Smooth muscle cell (in vitro differentiated cells): ENCODE measurements around the gene SLC44A4. TPM values are rescaled to one million over a fixed set of nuclear protein-coding genes. Genes with fewer than 3 reads are reported as not detected.
"Not testable (repeated sequence)": the region's sequence is repeated elsewhere in the genome, so short reads cannot be mapped to it uniquely, and the experiment has no call there.

Source experiments
- DNase-seq: peaks from one replicate; lab custom pipeline; 2025; ENCODE audit not compliant: unreplicated experiment; lab: John Stamatoyannopoulos, UW
- H2AFZ ChIP-seq: fragments of 200-600 bp; sonication (generic); 2 replicates; pipeline ENCODE4 v1.6.0; 2016; ENCODE audit warnings: antibody characterized with exemption, low read depth, mild to moderate bottlenecking
- H3F3A ChIP-seq: fragments of 200-600 bp; sonication (generic); 2 replicates; pipeline ENCODE4 v1.6.0; 2017; ENCODE audit warnings: antibody characterized with exemption, low read depth
- H3K27ac ChIP-seq: fragments of 200-600 bp; sonication (generic); 2 replicates; pipeline ENCODE4 v1.5.1; 2016; ENCODE audit warnings: low read depth, mild to moderate bottlenecking
- H3K27me3 ChIP-seq: fragments of 200-600 bp; sonication (generic); 2 replicates; pipeline ENCODE4 v1.6.1; 2016; ENCODE audit warnings: low read depth, mild to moderate bottlenecking
- H3K36me3 ChIP-seq: fragments of 200-600 bp; sonication (generic); 2 replicates; pipeline ENCODE4 v1.5.1; 2016; ENCODE audit warnings: low read depth
- H3K4me1 ChIP-seq: fragments of 200-600 bp; sonication (generic); 2 replicates; pipeline ENCODE4 v1.5.1; 2016; ENCODE audit warnings: low read depth
- H3K4me2 ChIP-seq: fragments of 200-600 bp; sonication (generic); 2 replicates; pipeline ENCODE4 v1.6.0; 2016; ENCODE audit warnings: mild to moderate bottlenecking
- H3K4me3 ChIP-seq: fragments of 200-600 bp; sonication (generic); 2 replicates; pipeline ENCODE4 v1.5.1; 2016; ENCODE audit warnings: mild to moderate bottlenecking
- H3K79me2 ChIP-seq: fragments of 200-600 bp; sonication (generic); 2 replicates; pipeline ENCODE4 v1.6.0; 2016; ENCODE audit warnings: low read depth, mild to moderate bottlenecking
- H3K9ac ChIP-seq: fragments of 200-600 bp; sonication (generic); 2 replicates; pipeline ENCODE4 v1.6.0; 2016; ENCODE audit warnings: low read depth
- H3K9me3 ChIP-seq: fragments of 200-600 bp; sonication (generic); replicated peaks from 2 replicates; pipeline ENCODE4 v1.5.1; 2016; ENCODE audit warnings: low read depth
- H4K20me1 ChIP-seq: fragments of 200-600 bp; sonication (generic); 2 replicates; pipeline ENCODE4 v1.6.0; 2016; ENCODE audit warnings: low read depth
- WGBS: methylation state at CpG from one replicate; pipeline ENCODE4 v1.1.7; 2016; ENCODE audit warnings: low lambda C conversion rate; 5-methylcytosine and 5-hydroxymethylcytosine counted together
- polyA plus RNA-seq: library from polyadenylated mRNA; unstranded; fragments of >200 nt; fragmentation: Nextera tagmentation; extraction: Ambion mirVana; gene quantifications from 2 replicates; pipeline ENCODE4 v1.2.1, GENCODE V29; 2016
- total RNA-seq: library from RNA; depleted of rRNA; stranded (reverse); fragments of >200 nt; gene quantifications from 2 replicates; pipeline ENCODE4 v1.2.3, GENCODE V29; 2014
- TF ChIP-seq, protein P1 (sequence below): fragments of 200-600 bp; sonication (generic); IDR thresholded peaks from 2 replicates; pipeline ENCODE4 v1.5.1; 2017; ENCODE audit warnings: borderline replicate concordance, mild to moderate bottlenecking, antibody characterized with exemption; ENCODE audit not compliant: insufficient read depth, poor library complexity, severe bottlenecking

SLC44A4 gene
- total and polyA plus RNA-seq, 2 experiments from 2014 or later, result 0.30 to 0.85 TPM

DNA sequence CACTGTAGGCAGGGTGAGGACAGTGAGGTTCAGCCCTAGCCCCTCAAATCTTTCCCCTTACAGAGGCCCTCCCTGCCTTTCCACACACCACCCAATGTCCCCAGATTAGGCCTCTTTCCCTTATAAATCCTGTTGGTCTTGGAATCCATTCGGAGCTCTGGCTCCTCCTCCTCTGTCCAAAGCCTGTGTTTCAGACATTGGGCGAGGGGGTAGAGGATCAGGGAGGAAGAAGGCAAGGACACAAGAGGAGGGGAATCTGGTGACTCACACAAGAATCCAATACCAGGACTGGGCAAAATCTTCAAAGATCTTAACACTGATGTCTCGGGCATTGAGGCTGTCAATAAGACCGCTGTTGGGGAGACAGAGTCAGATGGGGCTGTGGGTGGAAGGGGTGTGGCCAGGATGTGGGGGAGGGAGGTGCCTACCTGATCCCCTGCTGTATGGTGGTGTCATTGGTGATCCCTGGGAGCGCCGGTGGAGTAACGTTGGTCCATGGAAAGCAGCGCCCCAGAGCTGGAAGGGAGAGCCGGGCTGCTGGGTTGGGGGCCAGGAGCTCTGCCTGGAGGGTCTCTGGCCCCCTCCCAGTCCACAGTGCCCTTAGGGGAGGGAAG is 7.6 kb downstream of the SLC44A4 start:
- H3K4me1 ChIP-seq, result peaks cover 6% of the 10 kb centered on the region
- H4K20me1 ChIP-seq, result no peaks in the 10 kb centered on the region
- TF ChIP-seq, protein P1, sequence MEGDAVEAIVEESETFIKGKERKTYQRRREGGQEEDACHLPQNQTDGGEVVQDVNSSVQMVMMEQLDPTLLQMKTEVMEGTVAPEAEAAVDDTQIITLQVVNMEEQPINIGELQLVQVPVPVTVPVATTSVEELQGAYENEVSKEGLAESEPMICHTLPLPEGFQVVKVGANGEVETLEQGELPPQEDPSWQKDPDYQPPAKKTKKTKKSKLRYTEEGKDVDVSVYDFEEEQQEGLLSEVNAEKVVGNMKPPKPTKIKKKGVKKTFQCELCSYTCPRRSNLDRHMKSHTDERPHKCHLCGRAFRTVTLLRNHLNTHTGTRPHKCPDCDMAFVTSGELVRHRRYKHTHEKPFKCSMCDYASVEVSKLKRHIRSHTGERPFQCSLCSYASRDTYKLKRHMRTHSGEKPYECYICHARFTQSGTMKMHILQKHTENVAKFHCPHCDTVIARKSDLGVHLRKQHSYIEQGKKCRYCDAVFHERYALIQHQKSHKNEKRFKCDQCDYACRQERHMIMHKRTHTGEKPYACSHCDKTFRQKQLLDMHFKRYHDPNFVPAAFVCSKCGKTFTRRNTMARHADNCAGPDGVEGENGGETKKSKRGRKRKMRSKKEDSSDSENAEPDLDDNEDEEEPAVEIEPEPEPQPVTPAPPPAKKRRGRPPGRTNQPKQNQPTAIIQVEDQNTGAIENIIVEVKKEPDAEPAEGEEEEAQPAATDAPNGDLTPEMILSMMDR, result no peak
- no peaks in the 10 kb centered on the region for H3K36me3 ChIP-seq
- H3K79me2 ChIP-seq, result no peaks in the 10 kb centered on the region
- no peaks in the 10 kb centered on the region for H3K9me3 ChIP-seq
- no peaks in the 10 kb centered on the region for H3K27me3 ChIP-seq
- DNase-seq, result no peak
- H2AFZ ChIP-seq, result peak overlapping the region; percentile 87
- H3F3A ChIP-seq, result no peaks in the 10 kb centered on the region
- WGBS, result 48% methylated on average over 9 of the region's 9 CpGs
- peak overlapping the region; percentile 26 for H3K4me2 ChIP-seq
- H3K27ac ChIP-seq, result no peak overlapping the region
- no peak overlapping the region for H3K9ac ChIP-seq
- no peak overlapping the region for H3K4me3 ChIP-seq

DNA sequence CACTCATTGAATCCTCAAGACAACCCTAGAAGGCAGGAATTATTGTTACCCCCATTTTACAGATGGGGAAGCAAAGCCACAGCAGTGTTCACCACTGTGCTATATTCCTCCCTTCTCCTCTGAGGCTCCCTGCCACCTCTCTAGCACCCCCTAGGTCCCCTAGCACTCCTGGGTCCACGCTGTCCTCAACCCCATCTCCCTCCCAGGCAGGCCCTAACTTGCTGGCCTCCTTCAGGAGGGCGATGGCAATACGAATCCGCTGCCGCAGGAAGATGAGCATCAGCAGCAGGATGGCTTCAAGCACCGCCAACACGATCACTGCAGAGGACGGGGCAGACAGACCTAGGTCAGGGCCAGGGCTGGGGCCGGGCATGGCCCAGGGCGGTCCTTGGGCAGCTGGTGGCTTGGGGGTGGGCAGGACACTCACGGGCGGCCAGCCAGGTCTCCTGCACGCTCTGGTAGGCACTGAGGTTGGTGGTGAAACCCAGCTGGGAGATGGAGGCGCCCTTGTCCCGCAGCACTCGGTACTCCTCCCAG is 8.3 kb downstream of the SLC44A4 start:
- peak overlapping the region; percentile 26 for H3K4me2 ChIP-seq
- no peaks in the 10 kb centered on the region for H3F3A ChIP-seq
- no peaks in the 10 kb centered on the region for H3K36me3 ChIP-seq
- no peaks in the 10 kb centered on the region for H3K27me3 ChIP-seq
- H4K20me1 ChIP-seq, result no peaks in the 10 kb centered on the region
- DNase-seq, result no peak
- TF ChIP-seq, protein P1, result no peak
- 77% methylated on average over 16 of the region's 16 CpGs for WGBS
- no peak overlapping the region for H3K9ac ChIP-seq
- H3K4me3 ChIP-seq, result no peak overlapping the region
- no peaks in the 10 kb centered on the region for H3K9me3 ChIP-seq
- H2AFZ ChIP-seq, result peak overlapping the region; percentile 87
- H3K27ac ChIP-seq, result no peak overlapping the region
- H3K4me1 ChIP-seq, result peaks cover 6% of the 10 kb centered on the region
- no peaks in the 10 kb centered on the region for H3K79me2 ChIP-seq

DNA sequence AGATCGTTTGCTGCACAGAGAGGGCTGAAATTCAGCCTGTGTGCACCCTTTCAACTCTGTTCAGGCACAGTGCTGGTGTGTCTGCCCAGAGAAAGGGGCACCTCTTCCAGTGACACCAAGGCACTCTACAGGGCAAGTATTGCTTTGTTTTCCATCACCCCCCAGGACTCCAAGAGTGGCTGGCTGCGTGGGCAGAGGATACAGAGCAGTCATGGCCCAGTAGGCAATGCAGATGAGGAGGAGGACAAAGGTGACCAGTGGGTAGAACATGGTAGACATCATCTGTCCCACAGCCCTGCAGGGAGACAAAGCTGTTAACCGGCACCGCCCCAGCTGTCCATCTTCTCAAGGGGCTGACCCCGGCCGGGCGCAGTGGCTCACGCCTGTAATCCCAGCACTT is 9.5 kb downstream of the SLC44A4 start:
- H3K9me3 ChIP-seq, result no peaks in the 10 kb centered on the region
- no peaks in the 10 kb centered on the region for H3K27me3 ChIP-seq
- no peak overlapping the region for H3K4me3 ChIP-seq
- no peaks in the 10 kb centered on the region for H3K79me2 ChIP-seq
- H3K4me1 ChIP-seq, result peaks cover 8% of the 10 kb centered on the region
- H3F3A ChIP-seq, result no peaks in the 10 kb centered on the region
- WGBS, result 88% methylated on average over 8 of the region's 8 CpGs
- H3K36me3 ChIP-seq, result no peaks in the 10 kb centered on the region
- no peak overlapping the region for H2AFZ ChIP-seq
- no peaks in the 10 kb centered on the region for H4K20me1 ChIP-seq
- H3K4me2 ChIP-seq, result no peak overlapping the region
- no peak for DNase-seq
- no peak overlapping the region for H3K9ac ChIP-seq
- TF ChIP-seq, protein P1, result no peak
- H3K27ac ChIP-seq, result no peak overlapping the region

DNA sequence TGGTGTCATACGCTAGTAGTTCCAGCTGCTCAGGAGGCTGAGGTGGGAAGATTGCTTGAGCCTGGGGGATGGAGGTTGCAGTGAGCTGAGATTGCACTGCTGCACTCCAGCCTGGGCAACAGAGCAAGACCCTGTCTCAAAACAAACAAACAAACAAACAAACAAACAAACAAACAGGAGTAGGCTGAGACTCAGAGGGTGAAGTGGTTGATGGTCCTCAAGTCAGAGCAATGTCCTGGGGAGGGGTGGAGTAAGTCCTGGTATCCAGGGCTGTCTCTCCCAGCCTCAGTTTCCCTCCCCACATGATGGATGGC is 10.2 kb downstream of the SLC44A4 start:
- peaks cover 13% of the 10 kb centered on the region for H3K4me1 ChIP-seq
- H3K9ac ChIP-seq, H3F3A ChIP-seq, H3K9me3 ChIP-seq, H3K27ac ChIP-seq, H4K20me1 ChIP-seq, H3K27me3 ChIP-seq, H2AFZ ChIP-seq, DNase-seq, H3K4me3 ChIP-seq, H3K79me2 ChIP-seq, H3K4me2 ChIP-seq, H3K36me3 ChIP-seq: not testable (repeated sequence)
- WGBS, result 94% methylated on average over 1 of the region's 1 CpG
